HG02798 (cell line): Measurements from ENCODE around the gene APC2.

Experiments
- ATAC-seq: cut with Tn5 transposase; IDR thresholded peaks from one replicate; pipeline ENCODE4 v1.9.1; 2021; ENCODE audit warnings: mild to moderate bottlenecking; ENCODE audit not compliant: unreplicated experiment, poor library complexity

The APC2 gene

GRCh38 chr19:1461862-1462261 lies 11.9 kb downstream of the APC2 start:
- ATAC-seq, result no peak

- no peak for ATAC-seq
Observed at GRCh38 chr19:1465191-1466016, 15.5 kb downstream of the APC2 start.

GRCh38 chr19:1466018-1466460 lies 16.1 kb downstream of the APC2 start:
- no peak for ATAC-seq

GRCh38 chr19:1466461-1467214 lies 16.7 kb downstream of the APC2 start:
- no peak for ATAC-seq

GRCh38 chr19:1467215-1467489 lies 17.2 kb downstream of the APC2 start:
- no peak for ATAC-seq

- no peak for ATAC-seq
Observed at GRCh38 chr19:1467490-1468273, 17.8 kb downstream of the APC2 start.

- ATAC-seq, result no peak
Observed at GRCh38 chr19:1468274-1468820, 18.4 kb downstream of the APC2 start.

- ATAC-seq, result no peak
Observed at GRCh38 chr19:1468821-1469254, 18.9 kb downstream of the APC2 start.

GRCh38 chr19:1469255-1470054 lies 19.5 kb downstream of the APC2 start:
- ATAC-seq, result no peak

GRCh38 chr19:1470055-1470304 lies 20.1 kb downstream of the APC2 start:
- no peak for ATAC-seq

GRCh38 chr19:1470305-1471009 lies 20.5 kb downstream of the APC2 start:
- ATAC-seq, result no peak

GRCh38 chr19:1471010-1471514 lies 21.1 kb downstream of the APC2 start:
- no peak for ATAC-seq

- ATAC-seq, result no peak
Observed at GRCh38 chr19:1471515-1472160, 21.7 kb downstream of the APC2 start.

GRCh38 chr19:1472231-1473084 lies 22.5 kb downstream of the APC2 start:
- ATAC-seq, result no peak

GRCh38 chr19:1473085-1473851 lies 23.3 kb downstream of the APC2 start:
- no peak for ATAC-seq

GRCh38 chr19:1474011-1474764 lies 24.3 kb downstream of the APC2 start:
- ATAC-seq, result no peak
